ENCODE results near the gene LZTS2.

The LZTS2 gene

DNA sequence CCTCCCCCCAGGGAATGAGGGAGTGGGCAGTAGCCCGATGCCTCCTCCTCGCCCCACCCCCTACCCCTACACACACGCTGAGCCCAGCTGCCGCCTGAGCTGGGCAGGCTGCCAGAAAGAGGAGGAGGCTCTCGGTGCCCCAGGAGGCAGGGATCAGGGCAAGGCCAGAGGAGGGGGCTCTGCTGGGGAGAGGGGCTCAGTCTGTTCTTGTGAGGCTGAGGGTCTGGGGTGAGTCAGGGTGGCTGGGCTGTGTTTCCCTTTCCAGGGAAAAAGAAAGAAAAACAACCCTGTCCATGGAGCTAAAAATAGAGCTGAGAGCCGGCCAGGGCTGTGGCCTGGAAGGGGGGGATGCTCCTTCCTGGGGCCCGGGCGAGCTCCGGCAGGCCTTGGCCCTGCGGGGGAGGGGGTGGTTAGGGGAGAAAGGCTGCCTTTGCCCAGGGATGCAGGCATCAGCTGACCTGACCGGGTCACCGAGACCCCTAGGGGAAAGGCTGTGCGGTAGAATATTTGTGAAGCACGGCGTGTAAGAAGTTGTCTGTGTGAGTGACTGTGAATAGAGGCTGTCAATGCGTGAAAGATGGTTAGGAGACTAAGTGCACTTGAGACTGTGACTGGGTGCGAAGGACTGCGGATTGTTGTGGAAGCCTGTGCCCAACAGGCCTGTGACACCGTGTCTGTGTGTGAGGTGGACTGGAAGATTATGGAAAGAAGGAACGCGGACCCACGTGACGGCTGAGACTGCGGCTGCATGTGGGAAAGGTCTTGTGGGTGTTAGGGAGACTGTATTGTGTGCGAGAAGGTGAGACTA lies 1.2 kb upstream of the LZTS2 start:
- peak; percentile 65 for DNase-seq (ENCODE audit: low read depth, low spot score)

DNA sequence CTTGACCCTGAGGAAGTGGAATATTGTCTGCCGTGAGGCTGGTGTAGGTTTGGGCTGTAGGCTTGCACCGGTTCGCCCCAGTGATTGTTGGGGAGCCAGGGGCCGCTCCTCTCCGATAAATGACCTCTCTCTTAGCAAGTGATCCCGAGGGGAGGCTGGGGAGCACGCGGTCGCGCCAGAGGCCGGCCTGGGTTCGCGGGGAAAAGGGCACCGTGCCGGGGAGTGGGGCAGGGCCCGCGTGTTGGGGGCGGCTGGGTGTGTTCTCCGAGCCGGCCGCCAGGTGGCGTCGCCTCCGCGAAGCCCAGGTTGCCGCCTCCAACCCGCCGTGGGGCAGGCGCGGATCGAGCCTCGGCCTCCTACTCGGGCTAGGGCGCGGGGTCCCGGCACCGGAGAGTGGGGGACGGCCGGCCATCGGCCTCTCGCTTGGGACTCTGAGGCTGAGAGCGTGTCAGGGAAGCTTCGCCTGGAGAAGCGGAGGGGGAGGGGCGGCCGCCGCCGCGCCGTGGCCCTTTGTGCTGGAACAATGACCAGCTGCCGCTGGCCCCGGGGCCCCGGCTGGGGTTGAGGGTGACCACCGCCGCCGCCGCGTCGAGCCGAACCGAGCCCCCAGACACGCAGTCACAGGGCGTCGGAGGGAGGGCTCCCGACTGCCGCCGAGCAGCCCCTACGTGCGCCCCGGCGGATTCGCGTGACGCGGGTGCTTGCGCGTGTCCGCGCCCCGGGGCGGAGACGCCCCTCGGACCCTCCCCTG lies 442 bp upstream of the LZTS2 start:
- DNase-seq (ENCODE audit: low read depth, low spot score) = peak; percentile 84

DNA sequence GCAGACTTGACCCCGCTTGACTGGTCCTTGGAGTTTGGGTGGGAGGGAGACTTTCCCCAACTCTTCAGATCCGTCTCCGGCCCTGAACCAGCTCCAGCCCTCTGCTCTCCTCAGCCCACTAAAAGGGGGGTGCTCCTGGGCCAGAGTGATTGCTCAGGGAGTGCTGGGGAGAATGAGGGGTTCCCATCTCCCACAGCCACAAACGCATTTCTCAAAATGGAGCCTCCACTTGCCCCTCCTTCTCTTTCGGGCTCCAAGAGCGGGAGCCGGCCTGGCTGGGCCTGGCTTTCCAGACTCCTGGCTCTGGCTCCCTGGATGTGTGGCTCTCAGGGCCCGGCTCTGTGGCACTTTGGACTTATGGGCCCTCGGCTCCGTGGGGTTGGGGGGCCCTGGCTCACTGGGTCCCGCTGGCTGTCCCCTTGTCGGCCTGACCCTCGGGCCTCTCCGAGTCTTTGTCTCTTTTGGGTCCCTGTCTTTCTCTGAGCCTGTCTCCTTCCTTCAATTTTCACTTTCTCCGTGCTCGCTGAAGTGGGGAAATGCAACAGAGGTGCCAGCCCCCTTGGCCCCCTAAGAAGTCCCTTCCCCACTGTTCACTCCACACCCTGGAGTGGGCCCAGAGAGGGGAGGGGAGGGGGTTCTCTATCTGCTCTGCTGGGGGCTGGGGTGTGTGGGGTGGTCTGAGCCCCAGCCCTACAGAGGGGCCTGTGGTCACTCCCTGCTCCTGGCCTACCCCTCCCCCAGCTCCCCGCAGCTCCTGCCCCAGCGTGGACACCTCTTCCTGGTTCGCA lies 713 bp downstream of the LZTS2 start:
- peak; percentile 42 for DNase-seq (ENCODE audit: low read depth, low spot score)

DNA sequence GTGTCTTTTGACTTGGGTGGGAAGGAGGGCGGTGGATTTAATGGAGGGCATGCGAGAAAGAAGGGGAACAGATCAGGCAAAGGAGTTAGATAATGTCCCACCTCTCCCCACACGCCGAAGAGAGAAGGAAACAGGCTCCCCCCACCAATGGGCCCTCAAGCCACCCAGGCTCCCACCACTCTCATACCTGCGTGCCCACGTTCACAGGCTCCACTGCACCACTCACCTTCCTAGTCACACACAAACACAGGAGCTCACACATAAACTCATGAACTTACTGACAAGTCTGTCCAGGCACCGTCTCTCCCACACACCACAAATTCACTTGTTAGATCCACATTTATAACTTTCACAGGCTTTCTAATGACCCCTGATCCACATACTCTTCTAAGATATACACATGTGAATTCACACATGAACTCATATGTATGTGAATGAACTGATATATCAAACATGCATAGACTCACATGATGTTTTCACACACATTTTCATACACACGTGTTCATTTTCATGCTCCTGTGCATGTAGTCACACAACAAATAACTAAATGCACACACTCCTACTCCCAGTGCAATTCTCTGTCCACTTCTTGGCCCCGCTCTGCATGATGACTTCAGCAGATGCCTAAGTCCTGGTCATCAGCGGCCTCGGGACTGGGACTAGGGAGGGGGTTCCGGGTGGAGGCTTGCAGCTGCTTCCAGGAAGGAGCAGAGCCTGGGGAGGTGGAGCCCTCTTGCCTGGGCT lies 1.5 kb downstream of the LZTS2 start:
- DNase-seq (ENCODE audit: low read depth, low spot score) = peak; percentile 48

DNA sequence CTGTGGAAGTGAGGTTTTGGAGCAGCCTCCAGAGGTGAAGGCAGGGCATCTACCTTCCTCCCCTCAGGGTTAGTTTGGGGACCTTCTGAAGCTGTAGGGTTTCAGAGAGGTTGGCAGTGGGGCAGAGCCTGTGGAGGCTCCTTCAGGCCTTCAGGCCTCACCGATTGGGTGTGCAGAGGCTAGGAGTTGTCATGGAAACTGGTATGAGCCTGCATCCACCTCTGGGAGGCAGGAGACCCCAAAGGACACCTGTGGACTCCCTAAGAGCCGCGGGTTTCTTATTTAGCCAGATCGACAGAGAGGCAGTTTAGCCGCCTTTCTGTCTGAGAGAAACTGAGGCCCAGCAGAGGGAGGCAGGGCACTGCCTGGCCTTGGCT lies 2.0 kb downstream of the LZTS2 start:
- no peak for DNase-seq (ENCODE audit: low read depth, low spot score)

DNA sequence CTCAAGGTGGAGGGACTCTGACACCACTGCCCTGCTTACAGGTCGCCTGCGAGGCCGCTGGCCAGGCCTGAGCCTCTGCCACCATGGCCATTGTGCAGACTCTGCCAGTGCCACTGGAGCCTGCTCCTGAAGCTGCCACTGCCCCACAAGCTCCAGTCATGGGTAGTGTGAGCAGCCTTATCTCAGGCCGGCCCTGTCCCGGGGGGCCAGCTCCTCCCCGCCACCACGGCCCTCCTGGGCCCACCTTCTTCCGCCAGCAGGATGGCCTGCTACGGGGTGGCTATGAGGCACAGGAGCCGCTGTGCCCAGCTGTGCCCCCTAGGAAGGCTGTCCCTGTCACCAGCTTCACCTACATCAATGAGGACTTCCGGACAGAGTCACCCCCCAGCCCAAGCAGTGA lies 2.8 kb downstream of the LZTS2 start:
- DNase-seq (ENCODE audit: low read depth, low spot score) = no peak

DNA sequence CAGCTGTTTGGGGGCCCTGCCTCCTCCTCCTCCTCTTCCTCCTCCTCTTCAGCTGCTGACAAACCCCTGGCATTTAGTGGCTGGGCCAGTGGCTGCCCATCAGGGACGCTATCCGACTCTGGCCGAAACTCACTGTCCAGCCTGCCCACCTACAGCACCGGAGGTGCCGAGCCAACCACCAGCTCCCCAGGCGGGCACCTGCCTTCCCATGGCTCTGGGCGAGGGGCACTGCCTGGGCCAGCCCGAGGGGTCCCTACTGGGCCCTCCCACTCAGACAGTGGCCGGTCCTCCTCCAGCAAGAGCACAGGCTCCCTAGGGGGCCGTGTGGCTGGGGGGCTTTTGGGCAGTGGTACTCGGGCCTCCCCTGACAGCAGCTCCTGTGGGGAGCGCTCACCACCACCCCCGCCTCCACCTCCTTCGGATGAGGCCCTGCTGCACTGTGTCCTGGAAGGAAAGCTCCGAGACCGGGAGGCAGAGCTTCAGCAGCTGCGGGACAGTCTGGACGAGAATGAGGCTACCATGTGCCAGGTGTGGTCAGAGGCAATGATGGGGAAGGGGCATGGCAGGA lies 4.1 kb downstream of the LZTS2 start:
- no peak for DNase-seq (ENCODE audit: low read depth, low spot score)

DNA sequence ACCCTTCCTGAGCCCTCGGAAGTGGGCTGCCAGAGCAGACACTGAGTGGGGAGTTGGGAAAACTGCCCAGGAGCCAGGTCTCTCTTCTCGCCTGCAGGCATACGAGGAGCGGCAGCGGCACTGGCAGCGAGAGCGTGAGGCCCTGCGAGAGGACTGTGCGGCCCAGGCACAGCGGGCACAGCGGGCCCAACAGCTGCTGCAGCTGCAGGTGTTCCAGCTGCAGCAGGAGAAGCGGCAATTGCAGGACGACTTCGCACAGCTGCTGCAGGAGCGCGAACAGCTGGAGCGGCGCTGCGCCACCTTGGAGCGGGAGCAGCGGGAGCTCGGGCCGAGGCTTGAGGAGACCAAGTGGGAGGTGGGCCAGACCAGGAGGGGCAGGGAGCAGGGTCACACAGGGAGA lies 5.8 kb downstream of the LZTS2 start:
- no peak for DNase-seq (ENCODE audit: low read depth, low spot score)

DNA sequence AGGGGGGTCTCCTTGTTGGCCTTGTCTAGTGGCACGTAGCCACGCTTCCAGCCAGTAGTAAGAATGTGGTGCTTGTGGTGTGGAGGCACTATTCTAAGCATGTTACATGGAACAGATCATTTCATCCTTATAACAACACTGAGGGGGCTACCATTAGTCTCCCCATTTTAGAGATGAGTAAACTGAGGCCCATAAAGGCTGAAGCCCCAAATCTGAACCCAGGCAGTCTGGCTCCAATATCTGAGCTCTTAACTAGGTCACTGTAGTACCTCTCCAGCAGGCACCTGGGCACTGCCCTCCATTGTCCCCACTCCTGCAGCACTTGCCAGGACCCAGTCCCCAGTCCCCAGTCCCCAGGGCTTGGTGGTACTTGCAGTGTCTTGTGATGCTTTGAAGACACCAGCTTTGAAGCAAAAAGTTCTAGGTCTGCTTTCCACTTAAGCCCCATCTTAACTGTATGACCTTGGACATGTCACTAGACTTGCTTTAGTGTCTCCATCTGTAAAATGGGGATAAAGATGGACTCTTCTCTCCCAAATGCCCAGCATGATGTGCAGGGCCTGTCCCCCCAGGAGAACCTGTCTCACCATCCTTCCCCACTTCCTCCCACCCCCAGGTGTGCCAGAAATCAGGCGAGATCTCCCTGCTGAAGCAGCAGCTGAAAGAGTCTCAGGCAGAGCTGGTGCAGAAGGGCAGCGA lies 6.4 kb downstream of the LZTS2 start:
- no peak for DNase-seq (ENCODE audit: low read depth, low spot score)

DNA sequence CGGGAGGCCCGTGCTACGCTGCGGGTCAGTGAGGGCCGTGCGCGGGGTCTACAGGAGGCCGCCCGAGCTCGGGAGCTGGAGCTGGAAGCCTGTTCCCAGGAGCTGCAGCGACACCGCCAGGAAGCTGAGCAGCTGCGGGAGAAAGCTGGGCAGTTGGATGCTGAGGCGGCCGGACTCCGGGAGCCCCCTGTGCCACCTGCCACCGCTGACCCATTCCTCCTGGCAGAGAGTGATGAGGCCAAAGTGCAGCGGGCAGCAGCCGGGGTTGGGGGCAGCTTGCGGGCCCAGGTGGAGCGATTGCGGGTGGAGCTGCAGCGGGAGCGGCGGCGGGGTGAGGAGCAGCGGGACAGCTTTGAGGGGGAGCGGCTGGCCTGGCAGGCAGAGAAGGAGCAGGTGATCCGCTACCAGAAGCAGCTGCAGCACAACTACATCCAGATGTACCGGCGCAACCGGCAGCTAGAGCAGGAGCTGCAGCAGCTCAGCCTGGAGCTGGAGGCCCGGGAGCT lies 7.0 kb downstream of the LZTS2 start:
- no peak for DNase-seq (ENCODE audit: low read depth, low spot score)

DNA sequence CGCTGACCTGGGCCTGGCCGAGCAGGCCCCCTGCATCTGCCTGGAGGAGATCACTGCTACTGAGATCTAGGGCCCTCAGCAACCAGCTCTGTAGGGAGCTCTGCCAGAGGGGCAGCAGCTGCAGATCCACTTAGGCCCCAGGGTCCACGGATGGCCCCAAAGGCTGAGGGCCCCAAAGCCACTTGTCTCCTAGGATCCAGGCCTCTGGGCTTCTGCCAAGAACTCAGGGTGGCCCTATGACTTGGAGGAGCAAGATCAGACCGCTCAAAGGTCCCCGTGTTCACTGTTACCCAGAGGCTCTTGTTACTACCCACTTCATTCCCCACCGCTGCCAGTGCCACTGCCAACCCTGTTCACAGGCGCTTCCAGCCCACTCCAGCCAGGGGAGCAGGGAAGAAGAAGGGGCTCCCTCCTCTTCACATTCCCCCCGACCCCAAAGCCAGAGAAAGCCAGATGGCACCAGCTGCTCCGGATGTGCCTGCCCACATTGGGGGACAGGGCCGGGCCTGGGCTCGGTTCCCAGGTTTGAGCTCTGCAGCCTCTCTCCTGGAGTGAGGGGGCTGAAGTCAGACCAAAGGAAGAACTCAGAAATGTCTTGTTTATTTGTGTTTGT lies 7.6 kb downstream of the LZTS2 start:
- DNase-seq (ENCODE audit: low read depth, low spot score) = no peak

DNA sequence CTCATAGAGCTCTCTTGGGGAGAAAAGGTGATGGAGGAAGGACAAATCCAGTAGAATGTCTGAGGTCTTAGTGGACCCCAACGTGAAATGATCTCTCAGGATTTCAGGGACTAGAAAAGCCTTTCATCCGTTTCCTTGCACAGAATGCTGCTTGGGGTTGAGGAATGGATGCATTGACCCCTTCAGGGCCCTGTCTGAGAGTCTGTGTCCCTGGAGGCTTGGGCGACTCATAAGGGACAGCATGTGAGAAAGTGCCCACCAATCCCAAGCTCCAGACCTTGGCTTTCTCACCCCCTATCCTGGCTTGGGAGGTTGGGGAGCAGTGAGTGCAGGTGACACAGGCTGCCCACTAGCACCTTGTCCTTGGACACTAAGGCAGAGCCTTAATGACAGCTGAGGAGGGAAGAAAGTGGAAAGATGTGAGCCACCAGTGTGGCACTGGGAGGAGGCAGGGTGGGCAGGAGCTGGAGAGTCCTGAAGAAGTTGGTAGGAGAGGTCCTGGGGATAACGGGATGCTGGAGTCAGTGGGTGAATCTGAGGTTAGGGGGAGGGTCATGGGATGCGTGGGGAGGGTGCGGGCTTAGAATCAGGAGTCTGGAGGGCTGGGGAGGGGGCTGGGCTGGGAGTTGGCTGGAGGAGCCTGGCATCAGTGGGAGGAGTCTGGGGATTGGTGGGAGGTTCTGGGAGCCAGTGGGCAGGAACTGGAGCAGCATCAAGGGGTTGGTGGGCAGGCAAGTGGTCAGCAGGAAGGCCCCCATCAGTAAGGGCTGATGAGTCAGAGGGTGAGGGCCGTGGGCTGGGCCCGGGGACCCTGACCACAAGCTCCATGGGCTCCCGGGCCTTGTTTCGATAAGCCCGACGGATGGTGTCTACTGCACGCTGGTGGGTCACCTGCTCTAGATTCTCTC lies 8.6 kb downstream of the LZTS2 start:
- DNase-seq (ENCODE audit: low read depth, low spot score) = no peak

DNA sequence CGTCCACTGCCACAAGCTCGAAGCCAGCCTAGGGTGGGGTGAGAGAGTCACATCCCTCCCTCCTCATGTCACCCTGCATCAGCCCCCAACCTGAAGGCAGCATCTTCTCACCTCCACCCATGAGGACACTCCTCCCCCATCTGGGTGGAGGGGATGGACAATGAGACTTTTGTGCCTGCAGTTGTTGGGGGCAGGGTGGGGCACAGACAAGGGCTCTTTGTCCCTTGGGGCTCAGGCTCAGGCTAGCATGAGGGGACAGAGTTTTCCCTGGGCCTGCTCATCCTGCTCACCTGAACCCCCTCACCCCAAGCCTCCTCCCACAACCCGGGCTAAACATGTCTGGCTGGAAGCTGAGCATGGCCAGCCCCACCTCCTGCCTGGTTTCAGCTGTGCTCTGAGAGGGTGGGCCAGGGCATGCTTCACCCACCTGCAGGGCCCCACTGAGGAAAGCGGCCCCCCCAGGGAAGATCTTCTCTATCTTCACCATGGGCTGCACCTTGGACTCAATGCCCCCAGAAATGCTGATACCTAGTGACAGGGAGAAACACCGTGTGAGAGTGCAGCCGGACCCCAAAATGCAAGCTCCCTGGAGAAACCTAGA lies 9.3 kb downstream of the LZTS2 start:
- DNase-seq (ENCODE audit: low read depth, low spot score) = no peak

DNA sequence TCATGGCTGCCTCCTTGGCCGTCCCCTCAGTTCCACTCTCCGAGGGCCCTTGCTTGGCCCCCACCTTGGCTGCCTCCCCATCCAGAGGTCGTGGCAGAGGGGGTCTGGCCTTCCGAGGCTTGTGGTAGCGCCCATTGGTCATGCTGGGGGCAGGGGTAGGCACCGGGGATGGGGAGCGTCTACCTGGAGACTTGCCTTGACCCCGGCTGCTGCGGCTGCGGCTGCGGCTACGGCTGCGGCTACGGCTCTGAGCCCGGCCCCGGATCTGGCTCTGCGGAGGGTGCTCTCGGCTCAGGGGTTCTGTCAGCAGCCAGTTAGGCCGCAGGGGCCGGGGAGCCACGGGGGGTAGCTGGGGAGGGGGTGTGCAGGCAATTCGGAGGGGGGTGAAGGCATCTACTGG lies 10.7 kb downstream of the LZTS2 start:
- no peak for DNase-seq (ENCODE audit: low read depth, low spot score)

DNA sequence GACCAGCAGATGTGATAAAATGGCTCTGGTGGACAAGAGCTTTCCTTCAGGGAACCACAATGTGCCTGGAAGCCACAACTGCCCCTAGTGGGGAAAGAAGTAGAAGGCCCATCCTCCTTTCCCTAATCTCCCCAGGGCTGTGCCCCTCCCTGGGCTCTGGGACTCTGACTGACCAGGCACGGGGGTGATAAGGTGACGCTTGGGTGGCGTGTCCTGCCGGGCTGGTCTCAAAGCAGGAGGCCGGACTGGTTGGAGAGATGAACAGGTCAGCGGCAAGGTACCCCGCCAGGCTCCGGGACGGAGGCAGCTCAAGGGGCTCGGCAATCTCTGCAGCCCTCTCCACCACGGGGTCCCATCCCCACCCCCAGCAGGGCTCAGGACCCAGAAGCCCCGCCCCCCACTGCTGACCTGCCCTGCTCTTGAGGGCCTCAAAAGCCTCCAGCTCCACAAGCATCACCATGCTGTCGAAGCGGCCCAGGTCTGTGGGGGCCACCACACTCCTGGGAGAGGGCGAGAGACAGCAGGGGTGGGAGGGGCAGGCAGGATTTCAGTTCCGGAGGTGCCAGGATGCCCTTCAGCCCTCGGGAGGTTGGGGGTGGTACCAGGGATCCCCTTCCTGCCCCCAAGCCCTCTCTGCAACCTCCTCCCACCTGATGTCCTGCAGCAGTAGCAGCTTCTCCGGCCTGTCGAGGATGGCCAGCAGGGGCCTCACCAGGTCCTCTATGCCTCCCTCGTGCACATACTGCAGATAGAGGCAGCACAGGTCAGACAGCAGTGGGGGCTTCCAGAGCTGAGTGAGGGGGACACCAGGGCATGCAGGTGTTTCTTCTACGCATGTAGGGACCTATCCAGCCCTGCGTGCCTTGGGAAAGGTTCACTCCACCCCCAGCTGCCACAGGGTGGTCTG lies 12.2 kb downstream of the LZTS2 start:
- DNase-seq (ENCODE audit: low read depth, low spot score) = peak; percentile 61

DNA sequence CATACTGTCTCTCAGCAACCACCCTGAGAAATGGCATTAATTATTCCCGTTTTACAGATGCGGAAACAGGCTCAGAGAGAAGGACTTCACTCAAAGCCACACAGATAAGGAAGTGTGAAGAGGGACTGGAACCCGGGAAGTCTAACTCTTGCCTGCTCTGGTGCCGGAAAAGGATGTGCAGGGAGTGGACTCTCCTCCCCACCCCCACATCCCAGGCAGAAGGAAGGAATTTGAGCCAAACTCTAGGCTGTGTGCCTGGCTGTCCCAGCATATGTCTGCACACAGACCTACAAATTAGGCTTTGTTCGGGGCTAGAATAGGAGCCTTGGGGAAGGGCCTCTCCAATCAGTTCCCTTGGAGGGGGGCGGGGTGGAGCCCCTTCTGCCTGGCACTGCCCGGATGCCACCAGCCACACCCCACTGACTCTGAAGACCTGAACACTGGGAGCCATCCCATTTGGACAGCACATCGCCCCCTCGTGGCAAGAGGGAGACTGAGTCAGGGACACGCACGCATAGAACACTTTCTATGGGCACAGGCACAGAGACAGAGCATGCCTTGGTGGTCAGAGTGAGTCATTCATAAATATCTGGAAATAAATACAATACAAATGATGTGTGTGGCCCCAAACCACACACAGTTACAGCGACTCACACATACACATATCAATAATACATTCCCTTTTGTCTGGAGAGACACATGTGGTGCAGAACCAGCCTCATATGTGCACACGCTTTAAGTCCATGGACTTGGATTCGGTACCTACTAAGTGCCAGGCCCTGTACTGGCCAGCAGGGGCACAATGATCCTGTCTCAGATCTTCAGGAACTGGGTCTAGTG lies 13.1 kb downstream of the LZTS2 start:
- DNase-seq (ENCODE audit: low read depth, low spot score) = peak; percentile 83

DNA sequence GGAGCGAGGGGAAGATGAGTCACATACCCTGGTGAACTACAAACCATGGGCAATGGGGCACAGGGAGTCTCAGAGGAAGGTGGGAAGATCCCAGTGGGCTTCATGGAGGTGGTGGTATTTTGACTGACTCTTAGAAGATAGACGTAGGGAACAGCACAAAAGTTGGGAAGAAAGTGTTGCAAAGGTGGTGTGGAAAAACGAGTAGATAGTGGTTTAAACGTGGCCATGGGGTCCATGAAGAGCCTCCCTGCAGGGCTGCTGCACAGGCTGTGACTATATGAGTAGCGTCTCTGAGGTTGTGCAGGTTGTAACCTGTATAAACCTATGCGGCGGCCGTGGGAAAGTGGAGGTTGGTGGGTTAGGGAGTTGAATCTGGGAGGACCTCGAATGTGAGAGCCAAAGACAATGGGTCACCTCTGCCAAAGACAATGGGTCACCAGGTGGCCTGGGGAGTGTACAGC lies 13.8 kb downstream of the LZTS2 start:
- no peak for DNase-seq (ENCODE audit: low read depth, low spot score)

Measured in ELF-1 (cell line).